Liver (tissue), 3 donors: ENCODE results near the gene RAD51C.

Experiments
- EGR1 ChIP-seq, 2 donors: IDR thresholded peaks; 2 replicates each; pipeline ENCODE4 v1.6.1; 2016 to 2018; ENCODE audit warnings: antibody characterized with exemption in 2 of 2, low read depth in 2 of 2
- GABPA ChIP-seq, 2 donors: IDR thresholded peaks in 1 of 2; conservative IDR thresholded peaks in 1 of 2; 2 replicates each; pipeline ENCODE4 v1.6.1; 2016; ENCODE audit warnings: antibody characterized with exemption in 2 of 2, mild to moderate bottlenecking in 1 of 2, moderate library complexity in 1 of 2
- JUND ChIP-seq, 2 donors: IDR thresholded peaks; 2 replicates each; pipeline ENCODE4 v1.6.1; 2016; ENCODE audit warnings: antibody characterized with exemption in 2 of 2
- TF ChIP-seq, protein P1 (sequence below): fragments of 150-350 bp; IDR thresholded peaks from 2 replicates; pipeline ENCODE4 v1.5.1; 2017; ENCODE audit warnings: improper control_type of control experiment, low read depth, low read length; ENCODE audit not compliant: missing input control
- donor health status: healthy.
- donor health status: healthy.

DNA sequence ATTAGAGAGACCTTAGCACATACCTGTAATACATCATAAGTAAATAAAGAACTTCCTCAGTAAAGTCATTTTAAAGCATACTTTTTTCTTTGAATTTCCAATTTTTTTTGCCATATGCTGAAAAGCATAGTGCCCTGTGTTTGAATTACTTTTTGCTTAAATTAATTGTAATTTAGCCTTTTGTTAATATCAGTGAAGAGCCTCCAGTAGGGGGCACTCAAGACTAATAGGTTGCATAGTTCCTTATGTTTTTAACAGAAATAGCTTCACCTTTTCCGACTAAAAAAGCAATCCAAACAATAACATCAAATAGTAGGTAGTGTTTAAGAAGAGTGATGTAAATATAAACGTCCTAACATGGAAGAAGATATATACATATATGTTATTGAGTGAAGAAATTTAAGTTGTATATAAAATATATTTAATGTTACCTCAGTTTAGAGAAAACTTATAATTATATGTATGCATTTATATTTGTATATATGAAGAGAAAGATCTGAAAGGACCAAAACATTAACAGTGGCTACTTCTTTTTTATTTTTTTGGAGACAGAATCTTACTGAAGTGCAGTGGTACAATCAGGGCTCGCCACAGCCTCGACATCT lies 18.6 kb downstream of the RAD51C start:
- TF ChIP-seq GABPA (IDR thresholded peaks at IDR 0.05 in 1 of 2, conservative IDR thresholded peaks at IDR 0.05 in 1 of 2) (no peak), JUND (IDR thresholded peaks at IDR 0.05) (no peak), EGR1 (IDR thresholded peaks at IDR 0.05; ENCODE audit: low read depth in 2 of 2) (no peak)
- TF ChIP-seq, protein P1, sequence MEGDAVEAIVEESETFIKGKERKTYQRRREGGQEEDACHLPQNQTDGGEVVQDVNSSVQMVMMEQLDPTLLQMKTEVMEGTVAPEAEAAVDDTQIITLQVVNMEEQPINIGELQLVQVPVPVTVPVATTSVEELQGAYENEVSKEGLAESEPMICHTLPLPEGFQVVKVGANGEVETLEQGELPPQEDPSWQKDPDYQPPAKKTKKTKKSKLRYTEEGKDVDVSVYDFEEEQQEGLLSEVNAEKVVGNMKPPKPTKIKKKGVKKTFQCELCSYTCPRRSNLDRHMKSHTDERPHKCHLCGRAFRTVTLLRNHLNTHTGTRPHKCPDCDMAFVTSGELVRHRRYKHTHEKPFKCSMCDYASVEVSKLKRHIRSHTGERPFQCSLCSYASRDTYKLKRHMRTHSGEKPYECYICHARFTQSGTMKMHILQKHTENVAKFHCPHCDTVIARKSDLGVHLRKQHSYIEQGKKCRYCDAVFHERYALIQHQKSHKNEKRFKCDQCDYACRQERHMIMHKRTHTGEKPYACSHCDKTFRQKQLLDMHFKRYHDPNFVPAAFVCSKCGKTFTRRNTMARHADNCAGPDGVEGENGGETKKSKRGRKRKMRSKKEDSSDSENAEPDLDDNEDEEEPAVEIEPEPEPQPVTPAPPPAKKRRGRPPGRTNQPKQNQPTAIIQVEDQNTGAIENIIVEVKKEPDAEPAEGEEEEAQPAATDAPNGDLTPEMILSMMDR = peak; percentile 66
